Panc1 (cell line): ENCODE measurements around the gene RALGAPA1. TPM values are rescaled to one million over a fixed set of nuclear protein-coding genes. Genes with fewer than 3 reads are reported as not detected.

Experiments
- ATAC-seq: fragments of 200-7000 bp; cut with Tn5 transposase; 2 replicates; pipeline ENCODE4 v1.9.1; 2020; ENCODE audit warnings: mild to moderate bottlenecking, moderate library complexity
- BruUV-seq: library from RNA; stranded (reverse); fragments of 400-500 nt; replicated peaks from 2 replicates; lab custom pipeline; 2021; lab: Mats Ljungman, UMichigan
- CTCF ChIA-PET: fragments of 300-600 bp; sonication (Branson Sonifier 250); formaldehyde crosslinking; loops from one replicate; lab custom pipeline; 2022; ENCODE audit warnings: antibody characterized with exemption; lab: Charles Lee
- POLR2A ChIA-PET: fragments of 300-600 bp; sonication (Branson Sonifier 250); formaldehyde crosslinking; loops from one replicate; lab custom pipeline; 2022; ENCODE audit warnings: antibody characterized with exemption; lab: Charles Lee
- DNase-seq: peaks from one replicate; pipeline ENCODE4 v3.0.0-alpha.2; 2010; ENCODE audit warnings: low read depth, low spot score
- H3K27ac ChIP-seq: 2 replicates; pipeline ENCODE4 v1.5.1; 2011; ENCODE audit warnings: mild to moderate bottlenecking, low read length, inconsistent platforms
- H3K27me3 ChIP-seq: fragments of 200-500 bp; sonication (Bioruptor generic); 2 replicates; pipeline ENCODE4 v1.6.0; 2014; ENCODE audit warnings: low read length, inconsistent platforms; ENCODE audit not compliant: control insufficient read depth, insufficient read depth
- H3K36me3 ChIP-seq: fragments of 200-500 bp; sonication (Bioruptor generic); 2 replicates; pipeline ENCODE4 v1.5.1; 2014; ENCODE audit warnings: inconsistent platforms, mild to moderate bottlenecking, low read length, moderate library complexity; ENCODE audit not compliant: control insufficient read depth, insufficient read depth
- H3K4me1 ChIP-seq: 2 replicates; pipeline ENCODE4 v1.5.1; 2011; ENCODE audit warnings: inconsistent platforms, mild to moderate bottlenecking, low read length, moderate library complexity; ENCODE audit not compliant: control insufficient read depth, insufficient read depth
- H3K4me3 ChIP-seq, 2 experiments: 2 replicates each; pipeline ENCODE4 v1.5.1; 2011 to 2012; ENCODE audit warnings: low read depth in 2 of 2, low read length in 2 of 2, mild to moderate bottlenecking in 2 of 2, inconsistent platforms in 1 of 2, moderate library complexity in 1 of 2
- H3K9me3 ChIP-seq: fragments of 200-500 bp; sonication (Bioruptor generic); 2 replicates; pipeline ENCODE4 v1.5.1; 2014; ENCODE audit warnings: low read depth, mild to moderate bottlenecking, inconsistent platforms, low read length, moderate library complexity; ENCODE audit not compliant: control insufficient read depth, insufficient read depth
- POLR2AphosphoS5 ChIP-seq: IDR thresholded peaks from 2 replicates; pipeline ENCODE4 v1.6.1; 2012; ENCODE audit warnings: mild to moderate bottlenecking, low read depth, low read length, moderate library complexity
- REST ChIP-seq, 2 experiments: IDR thresholded peaks; 2 replicates each; pipeline ENCODE4 v1.6.1; 2011 to 2012; ENCODE audit warnings: low read depth in 2 of 2, control low read depth in 1 of 2, low read length in 1 of 2, mild to moderate bottlenecking in 1 of 2, moderate library complexity in 1 of 2; ENCODE audit not compliant: insufficient read depth in 1 of 2
- SIN3A ChIP-seq: IDR thresholded peaks from 2 replicates; pipeline ENCODE4 v1.6.1; 2012; ENCODE audit warnings: low read depth, mild to moderate bottlenecking, low read length, moderate library complexity, borderline replicate concordance; ENCODE audit not compliant: insufficient read depth
- TCF7L2 ChIP-seq: IDR thresholded peaks from 2 replicates; pipeline ENCODE4 v1.6.1; 2011; ENCODE audit warnings: mild to moderate bottlenecking, low read depth, low read length, inconsistent platforms
- in situ Hi-C: cut with HindIII; loops from 2 replicates; pipeline ENCODE4 v1.10.0; 2016; ENCODE audit warnings: low sequenced_read_pairs, low pct_unique_long_range_greater_than_20kb
- intact Hi-C: fragments of 100-400 bp; cut with micrococcal nuclease; formaldehyde crosslinking; loops from one replicate; pipeline ENCODE4 v1.10.0; 2022; ENCODE audit not compliant: unreplicated experiment
- total RNA-seq: library from RNA; stranded (reverse); gene quantifications from one replicate; pipeline ENCODE4 v1.2.1, GENCODE V29; 2021; ENCODE audit not compliant: unreplicated experiment
- TF ChIP-seq, protein P1 (sequence below): fragments of 450-650 bp; IDR thresholded peaks from 2 replicates; pipeline ENCODE4 v1.5.1; 2017; ENCODE audit warnings: mild to moderate bottlenecking

RALGAPA1 gene
- total RNA-seq, 1 experiment from 2014 or later: 31.5 TPM

DNA sequence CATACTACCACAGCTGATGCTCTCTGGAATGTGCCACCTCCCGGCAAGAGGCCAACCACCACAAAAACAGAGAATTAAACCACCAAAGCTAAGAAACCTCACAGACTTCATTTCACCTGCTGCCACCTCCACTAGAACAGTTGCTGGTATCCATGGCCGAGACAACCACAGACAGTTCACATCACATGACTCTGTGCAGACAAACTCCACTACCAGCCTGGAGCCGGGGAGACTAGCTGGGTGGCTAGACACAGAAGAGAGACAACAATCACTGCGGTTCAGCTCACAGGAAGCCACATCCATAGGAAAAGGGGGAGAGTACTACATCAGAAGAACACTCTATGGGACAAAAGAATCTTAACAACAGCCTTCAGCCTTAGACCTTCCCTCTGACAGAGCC, 78.2 kb downstream of the RALGAPA1 start:
- intact Hi-C loops (no loop called here), in situ Hi-C loops (no loop called here)
- DNase-seq (no peak), ATAC-seq (no peak)
- Histone ChIP-seq H3K4me3 (no peak overlapping the region), H3K27ac (no peak overlapping the region), H3K9me3 (no peaks in the 10 kb centered on the region), H3K27me3 (no peaks in the 10 kb centered on the region), H3K4me1 (no peaks in the 10 kb centered on the region), H3K36me3 (no peaks in the 10 kb centered on the region; the same call in 1 of the 2 replicates)
- ChIA-PET POLR2A (no interaction called here), CTCF (no interaction called here)
- TF ChIP-seq, protein P1, sequence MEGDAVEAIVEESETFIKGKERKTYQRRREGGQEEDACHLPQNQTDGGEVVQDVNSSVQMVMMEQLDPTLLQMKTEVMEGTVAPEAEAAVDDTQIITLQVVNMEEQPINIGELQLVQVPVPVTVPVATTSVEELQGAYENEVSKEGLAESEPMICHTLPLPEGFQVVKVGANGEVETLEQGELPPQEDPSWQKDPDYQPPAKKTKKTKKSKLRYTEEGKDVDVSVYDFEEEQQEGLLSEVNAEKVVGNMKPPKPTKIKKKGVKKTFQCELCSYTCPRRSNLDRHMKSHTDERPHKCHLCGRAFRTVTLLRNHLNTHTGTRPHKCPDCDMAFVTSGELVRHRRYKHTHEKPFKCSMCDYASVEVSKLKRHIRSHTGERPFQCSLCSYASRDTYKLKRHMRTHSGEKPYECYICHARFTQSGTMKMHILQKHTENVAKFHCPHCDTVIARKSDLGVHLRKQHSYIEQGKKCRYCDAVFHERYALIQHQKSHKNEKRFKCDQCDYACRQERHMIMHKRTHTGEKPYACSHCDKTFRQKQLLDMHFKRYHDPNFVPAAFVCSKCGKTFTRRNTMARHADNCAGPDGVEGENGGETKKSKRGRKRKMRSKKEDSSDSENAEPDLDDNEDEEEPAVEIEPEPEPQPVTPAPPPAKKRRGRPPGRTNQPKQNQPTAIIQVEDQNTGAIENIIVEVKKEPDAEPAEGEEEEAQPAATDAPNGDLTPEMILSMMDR: no peak
- no peak for TF ChIP-seq POLR2AphosphoS5
- no peak for TF ChIP-seq REST (IDR thresholded peaks at IDR 0.05; ENCODE audit: insufficient read depth in 1 of 2, low read depth in 2 of 2, low read length in 1 of 2)
- no peak for TF ChIP-seq SIN3A
- TF ChIP-seq TCF7L2: no peak
- no TSS peak for BruUV-seq

- no peak overlapping the region for H3K27ac ChIP-seq
- H3K9me3 ChIP-seq: no peaks in the 10 kb centered on the region
- BruUV-seq: no TSS peak
- ATAC-seq (no peak), DNase-seq (no peak)
- TF ChIP-seq POLR2AphosphoS5 (no peak), SIN3A (no peak), TCF7L2 (no peak), REST (IDR thresholded peaks at IDR 0.05; ENCODE audit: insufficient read depth in 1 of 2, low read depth in 2 of 2, low read length in 1 of 2) (no peak)
- TF ChIP-seq, protein P1: no peak
- intact Hi-C loops: no loop called here
- no peak overlapping the region for H3K4me3 ChIP-seq
- CTCF ChIA-PET: no interaction called here
- no peaks in the 10 kb centered on the region for H3K27me3 ChIP-seq
- H3K4me1 ChIP-seq: no peaks in the 10 kb centered on the region
- POLR2A ChIA-PET: no interaction called here
- H3K36me3 ChIP-seq: no peaks in the 10 kb centered on the region; the same call in none of the 2 replicates
- in situ Hi-C loops: no loop called here
Observed at GRCh38 chr14:35727764-35728163, 81.3 kb downstream of the RALGAPA1 start.
